ENCODE results near the gene WASL. TPM values are rescaled to one million over a fixed set of nuclear protein-coding genes. Genes with fewer than 3 reads are reported as not detected.

The WASL gene
- total RNA-seq, 2 experiments from 2014 or later: 4.4 to 6.3 TPM

- BruUV-seq (replicated peaks): no TSS peak
- no peak for TF ChIP-seq CTCF (conservative IDR thresholded peaks at IDR 0.05; ENCODE audit: low read length)
- TF ChIP-seq EZH2phosphoT487 (IDR thresholded peaks at IDR 0.05; ENCODE audit: borderline replicate concordance, low read depth, low read length): no peak
- ChIA-PET CTCF (ENCODE audit: unreplicated experiment) (no interaction called here), POLR2A (interaction anchor here (0.7 to 1.9 kb wide), 4 partner anchors 14 to 121 kb away, joined by 3 to 4 read pairs (median 3); no protein-coding TSS in a partner anchor)
- H3K4me1 ChIP-seq (ENCODE audit: insufficient read depth, low read length, poor library complexity, severe bottlenecking): no peaks in the 10 kb centered on the region
- no peak overlapping the region for H3K4me3 ChIP-seq (ENCODE audit: low read depth, low read length, poor library complexity, severe bottlenecking)
- H3K36me3 ChIP-seq (ENCODE audit: insufficient read depth, low read length): peaks cover 44% of the 10 kb centered on the region
- no peaks in the 10 kb centered on the region for H3K79me2 ChIP-seq (ENCODE audit: insufficient read depth, low read depth, low read length)
- no peaks in the 10 kb centered on the region for H3K9me2 ChIP-seq (ENCODE audit: insufficient read depth, low read length)
- no peak overlapping the region for H2AFZ ChIP-seq (ENCODE audit: low read length)
- no peak for DNase-seq (ENCODE audit: low spot score)
- 0 out of 2 replicates have a peak, but pooled peaks cover 4% of the 10 kb centered on the region for H4K20me1 ChIP-seq (ENCODE audit: insufficient read depth, low read length)
- intact Hi-C loops (cut with micrococcal nuclease; ENCODE audit: unreplicated experiment): no loop called here
- H3K4me2 ChIP-seq (ENCODE audit: low read length): no peak overlapping the region
- no peak overlapping the region for H3K27ac ChIP-seq (ENCODE audit: low read depth, low read length, poor library complexity, severe bottlenecking)
- no peaks in the 10 kb centered on the region for H3K9me3 ChIP-seq (ENCODE audit: low read length)
Observed at GRCh38 chr7:123705211-123705901, 43.4 kb downstream of the WASL start.

GRCh38 chr7:123695944-123696677 lies 52.7 kb downstream of the WASL start:
- Histone ChIP-seq H3K79me2 (ENCODE audit: insufficient read depth, low read depth, low read length) (no peaks in the 10 kb centered on the region), H3K4me1 (ENCODE audit: insufficient read depth, low read length, poor library complexity, severe bottlenecking) (no peaks in the 10 kb centered on the region), H4K20me1 (ENCODE audit: insufficient read depth, low read length) (no peaks in the 10 kb centered on the region), H2AFZ (ENCODE audit: low read length) (no peak overlapping the region), H3K9me3 (ENCODE audit: low read length) (no peaks in the 10 kb centered on the region), H3K4me2 (ENCODE audit: low read length) (no peak overlapping the region), H3K27ac (ENCODE audit: low read depth, low read length, poor library complexity, severe bottlenecking) (no peak overlapping the region), H3K36me3 (ENCODE audit: insufficient read depth, low read length) (peaks cover 62% of the 10 kb centered on the region), H3K4me3 (ENCODE audit: low read depth, low read length, poor library complexity, severe bottlenecking) (no peak overlapping the region), H3K9me2 (ENCODE audit: insufficient read depth, low read length) (no peaks in the 10 kb centered on the region)
- no peak for DNase-seq (ENCODE audit: low spot score)
- ChIA-PET CTCF (ENCODE audit: unreplicated experiment) (no interaction called here), POLR2A (interaction anchor here (0.6 kb wide), 1 partner anchor 21 kb away, joined by 3 read pairs; no protein-coding TSS in a partner anchor)
- BruUV-seq (replicated peaks): no TSS peak
- intact Hi-C loops (cut with micrococcal nuclease; ENCODE audit: unreplicated experiment): no loop called here
- no peak for TF ChIP-seq CTCF (conservative IDR thresholded peaks at IDR 0.05; ENCODE audit: low read length)
- TF ChIP-seq EZH2phosphoT487 (IDR thresholded peaks at IDR 0.05; ENCODE audit: borderline replicate concordance, low read depth, low read length): no peak
